Transverse colon (tissue), 3 donors: ENCODE data around the gene TXN2.

ENCODE experiments used
- CTCF ChIP-seq, 5 experiments: fragments of 200-600 bp in 3 of 5; fragments of 450-650 bp in 2 of 5; sonication (generic) in 3 of 5; IDR thresholded peaks; 1 replicate in 2 of 5; 2 replicates in 3 of 5; pipeline ENCODE4 v1.5.1; 2016 to 2017; ENCODE audit warnings: antibody characterized with exemption in 5 of 5, inconsistent platforms in 3 of 5, mild to moderate bottlenecking in 2 of 5, moderate library complexity in 1 of 5
- EP300 ChIP-seq: sonication (generic); formaldehyde crosslinking; IDR thresholded peaks from one replicate; pipeline ENCODE4 v1.6.1; 2017; ENCODE audit warnings: antibody characterized with exemption, low read depth
- POLR2A ChIP-seq: fragments of 450-650 bp; IDR thresholded peaks from one replicate; pipeline ENCODE4 v1.6.1; 2016; ENCODE audit warnings: antibody characterized with exemption, mild to moderate bottlenecking, moderate library complexity

- TF ChIP-seq CTCF (IDR thresholded peaks at IDR 0.05) (no peak), EP300 (no peak), POLR2A (no peak)
Observed at GRCh38 chr22:36460202-36460601, 21.2 kb downstream of the TXN2 start.
